Liver (tissue), 9 donors: ENCODE results near the gene TARM1. TPM values are rescaled to one million over a fixed set of nuclear protein-coding genes. Genes with fewer than 3 reads are reported as not detected.

Source experiments
- DNase-seq: peaks from one replicate; pipeline ENCODE4 v3.0.0-alpha.2; 2017; ENCODE audit warnings: low spot score
- H3K27ac ChIP-seq, 2 donors: one replicate each; pipeline ENCODE4 v1.7.0; 2013; ENCODE audit warnings: inconsistent platforms in 2 of 2, low read length in 2 of 2, control low read depth in 1 of 2, low read depth in 1 of 2, mild to moderate bottlenecking in 1 of 2
- H3K27me3 ChIP-seq, 4 donors: one replicate each; pipeline versions ENCODE4 v1.6.1 to v1.7.0; 2013; ENCODE audit warnings: low read length in 3 of 4, inconsistent platforms in 1 of 4, mild to moderate bottlenecking in 1 of 4, moderate library complexity in 1 of 4; ENCODE audit not compliant: control insufficient read depth in 4 of 4, insufficient read depth in 4 of 4
- H3K36me3 ChIP-seq, 4 donors: one replicate each; pipeline versions ENCODE4 v1.6.1 to v1.7.0; 2013; ENCODE audit warnings: low read length in 3 of 4, mild to moderate bottlenecking in 3 of 4, low read depth in 1 of 4, moderate library complexity in 1 of 4; ENCODE audit not compliant: control insufficient read depth in 4 of 4, insufficient read depth in 3 of 4
- H3K4me1 ChIP-seq, 4 donors: one replicate each; pipeline versions ENCODE4 v1.6.1 to v1.7.0; 2013; ENCODE audit warnings: low read length in 3 of 4, mild to moderate bottlenecking in 3 of 4, moderate library complexity in 1 of 4; ENCODE audit not compliant: control insufficient read depth in 4 of 4, insufficient read depth in 4 of 4
- H3K4me3 ChIP-seq, 3 donors: one replicate each; pipeline versions ENCODE4 v1.6.1 to v1.7.0; 2013; ENCODE audit warnings: low read length in 3 of 3, control low read depth in 1 of 3, low read depth in 1 of 3, mild to moderate bottlenecking in 1 of 3
- H3K9ac ChIP-seq, 2 donors: one replicate each; pipeline ENCODE4 v1.7.0; 2013; ENCODE audit warnings: low read length in 2 of 2, mild to moderate bottlenecking in 2 of 2, moderate library complexity in 2 of 2, control low read depth in 1 of 2, low read depth in 1 of 2
- H3K9me3 ChIP-seq, 4 donors: one replicate each; pipeline versions ENCODE4 v1.6.1 to v1.7.0; 2013; ENCODE audit warnings: low read length in 3 of 4; ENCODE audit not compliant: control insufficient read depth in 4 of 4
- EGR1 ChIP-seq, 2 donors: IDR thresholded peaks; 2 replicates each; pipeline ENCODE4 v1.6.1; 2016 to 2018; ENCODE audit warnings: antibody characterized with exemption in 2 of 2, low read depth in 2 of 2
- FOXA1 ChIP-seq: IDR thresholded peaks from 2 replicates; pipeline ENCODE4 v1.6.1; 2016; ENCODE audit warnings: antibody characterized with exemption
- FOXA2 ChIP-seq: IDR thresholded peaks from 2 replicates; pipeline ENCODE4 v1.6.1; 2016; ENCODE audit warnings: antibody characterized with exemption
- GABPA ChIP-seq, 2 donors: IDR thresholded peaks in 1 of 2; conservative IDR thresholded peaks in 1 of 2; 2 replicates each; pipeline ENCODE4 v1.6.1; 2016; ENCODE audit warnings: antibody characterized with exemption in 2 of 2, mild to moderate bottlenecking in 1 of 2, moderate library complexity in 1 of 2
- HNF4A ChIP-seq, 2 donors: conservative IDR thresholded peaks; 2 replicates each; pipeline ENCODE4 v1.6.1; 2016; ENCODE audit warnings: antibody characterized with exemption in 2 of 2, mild to moderate bottlenecking in 2 of 2
- HNF4G ChIP-seq: IDR thresholded peaks from 2 replicates; pipeline ENCODE4 v1.6.1; 2016; ENCODE audit warnings: antibody characterized with exemption
- JUND ChIP-seq, 2 donors: IDR thresholded peaks; 2 replicates each; pipeline ENCODE4 v1.6.1; 2016; ENCODE audit warnings: antibody characterized with exemption in 2 of 2
- NR2F2 ChIP-seq: IDR thresholded peaks from 2 replicates; pipeline ENCODE4 v1.6.1; 2016; ENCODE audit warnings: antibody characterized with exemption
- RAD21 ChIP-seq, 2 donors: IDR thresholded peaks; 2 replicates each; pipeline ENCODE4 v1.6.1; 2016; ENCODE audit warnings: antibody characterized with exemption in 2 of 2, mild to moderate bottlenecking in 2 of 2
- REST ChIP-seq: IDR thresholded peaks from 2 replicates; pipeline ENCODE4 v1.6.1; 2016; ENCODE audit warnings: antibody characterized with exemption, mild to moderate bottlenecking
- RXRA ChIP-seq, 2 donors: IDR thresholded peaks; 2 replicates each; pipeline ENCODE4 v1.6.1; 2017 to 2018; ENCODE audit warnings: antibody characterized with exemption in 2 of 2, mild to moderate bottlenecking in 1 of 2
- SP1 ChIP-seq: IDR thresholded peaks from 2 replicates; pipeline ENCODE4 v1.6.1; 2018; ENCODE audit warnings: antibody characterized with exemption, mild to moderate bottlenecking
- TAF1 ChIP-seq: conservative IDR thresholded peaks from 2 replicates; pipeline ENCODE4 v1.6.1; 2016; ENCODE audit warnings: antibody characterized with exemption, mild to moderate bottlenecking
- YY1 ChIP-seq: IDR thresholded peaks from 2 replicates; pipeline ENCODE4 v1.6.1; 2016; ENCODE audit warnings: antibody characterized with exemption, mild to moderate bottlenecking
- ZBTB33 ChIP-seq: IDR thresholded peaks from 2 replicates; pipeline ENCODE4 v1.6.1; 2016; ENCODE audit warnings: antibody characterized with exemption
- WGBS: extraction: QIAGEN DNeasy Blood & Tissue Kit; methylation state at CpG from one replicate; pipeline ENCODE4 v1.1.7; 2013; 5-methylcytosine and 5-hydroxymethylcytosine counted together
- polyA plus RNA-seq, 2 donors: library from polyadenylated mRNA; stranded (reverse) in 1 of 2; unstranded in 1 of 2; fragments of 200-250 nt in 1 of 2; fragments of >200 nt in 1 of 2; fragmentation: Nextera tagmentation in 1 of 2; extraction: Ambion mirVana in 1 of 2; gene quantifications; one replicate each; pipeline versions ENCODE4 v1.2.1 to v1.2.3, GENCODE V29; 2013 to 2015
- total RNA-seq, 2 donors: library from RNA; depleted of rRNA; stranded (reverse); fragments of >200 nt; gene quantifications; one replicate each; pipeline ENCODE4 v1.2.3, GENCODE V29; 2014
- TF ChIP-seq, protein P1 (sequence below): IDR thresholded peaks from 2 replicates; pipeline ENCODE4 v1.6.1; 2016; ENCODE audit warnings: antibody characterized with exemption
- TF ChIP-seq, protein P2 (sequence below): IDR thresholded peaks from 2 replicates; pipeline ENCODE4 v1.6.1; 2016; ENCODE audit warnings: antibody characterized with exemption
- TF ChIP-seq, protein P3 (sequence below): fragments of 150-350 bp; IDR thresholded peaks from 2 replicates; pipeline ENCODE4 v1.5.1; 2017; ENCODE audit warnings: improper control_type of control experiment, low read depth, low read length; ENCODE audit not compliant: missing input control
- donor health status: healthy.
- donor health status: healthy.
- donor health status: healthy.
- donor health status: healthy.
- donor health status: healthy.

TARM1 gene
- total and polyA plus RNA-seq, 4 donors: not detected

DNA sequence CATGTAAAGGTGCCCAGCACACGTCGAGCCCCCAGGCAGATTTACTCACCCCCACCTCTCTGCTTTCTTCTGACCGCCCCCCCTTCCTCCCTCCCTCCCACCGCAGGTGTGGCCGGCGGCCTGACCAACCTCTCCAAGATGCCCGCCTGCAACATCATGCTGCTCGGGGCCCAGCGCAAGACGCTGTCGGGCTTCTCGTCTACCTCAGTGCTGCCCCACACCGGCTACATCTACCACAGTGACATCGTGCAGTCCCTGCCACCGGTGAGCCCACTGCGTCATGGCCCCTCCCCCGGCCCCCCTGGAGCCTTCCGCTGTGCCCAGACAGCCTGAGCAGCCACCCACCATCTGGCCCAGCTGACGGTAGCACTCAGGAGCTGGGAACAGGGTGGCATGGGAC is 43.2 kb upstream of the TARM1 start:
- Histone ChIP-seq H3K9me3 (no peaks in the 10 kb centered on the region), H3K27ac (no peak overlapping the region), H3K27me3 (no peaks in the 10 kb centered on the region), H3K36me3 (peaks cover 17 to 90% (median 34%) of the 10 kb centered on the region in 4 donors), H3K4me3 (no peak overlapping the region), H3K4me1 (no peaks in the 10 kb centered on the region), H3K9ac (no peak overlapping the region)
- no peak for TF ChIP-seq RXRA (IDR thresholded peaks at IDR 0.05)
- no peak for TF ChIP-seq GABPA (IDR thresholded peaks at IDR 0.05 in 1 of 2, conservative IDR thresholded peaks at IDR 0.05 in 1 of 2)
- TF ChIP-seq TAF1: no peak
- no peak for TF ChIP-seq RAD21 (IDR thresholded peaks at IDR 0.05)
- TF ChIP-seq EGR1 (IDR thresholded peaks at IDR 0.05; ENCODE audit: low read depth in 2 of 2): no peak
- no peak for TF ChIP-seq NR2F2
- no peak for TF ChIP-seq YY1
- TF ChIP-seq HNF4A (conservative IDR thresholded peaks at IDR 0.05): no peak
- TF ChIP-seq JUND (IDR thresholded peaks at IDR 0.05): no peak
- TF ChIP-seq, protein P1, sequence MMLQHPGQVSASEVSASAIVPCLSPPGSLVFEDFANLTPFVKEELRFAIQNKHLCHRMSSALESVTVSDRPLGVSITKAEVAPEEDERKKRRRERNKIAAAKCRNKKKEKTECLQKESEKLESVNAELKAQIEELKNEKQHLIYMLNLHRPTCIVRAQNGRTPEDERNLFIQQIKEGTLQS: no peak
- TF ChIP-seq HNF4G: no peak
- 97% methylated on average over 19 of the region's 19 CpGs for WGBS
- DNase-seq: no peak

DNA sequence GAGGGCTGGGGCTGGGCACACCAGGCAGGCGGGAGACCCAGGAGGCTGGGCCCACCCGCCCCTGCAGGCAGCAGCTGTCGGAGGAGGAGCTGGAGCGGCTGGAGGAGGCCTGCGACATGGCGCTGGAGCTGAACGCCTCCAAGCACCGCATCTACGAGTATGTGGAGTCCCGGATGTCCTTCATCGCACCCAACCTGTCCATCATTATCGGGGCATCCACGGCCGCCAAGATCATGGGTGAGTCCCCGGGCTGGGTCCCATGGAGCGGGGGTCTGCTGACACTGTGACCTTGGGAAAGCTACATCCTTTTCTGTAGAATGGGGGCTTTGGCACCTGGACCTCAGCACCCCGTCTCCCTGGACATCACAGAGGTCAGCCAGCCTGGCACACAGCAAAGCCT is 42.5 kb upstream of the TARM1 start:
- Histone ChIP-seq H3K27ac (no peak overlapping the region), H3K4me3 (no peak overlapping the region), H3K9me3 (no peaks in the 10 kb centered on the region), H3K27me3 (no peaks in the 10 kb centered on the region), H3K4me1 (no peaks in the 10 kb centered on the region), H3K36me3 (peaks cover 17 to 84% (median 32%) of the 10 kb centered on the region in 4 donors), H3K9ac (no peak overlapping the region)
- TF ChIP-seq FOXA2 (no peak), REST (no peak), JUND (IDR thresholded peaks at IDR 0.05) (no peak), TAF1 (no peak), HNF4G (no peak), RAD21 (IDR thresholded peaks at IDR 0.05) (no peak), FOXA1 (no peak), ZBTB33 (no peak), YY1 (no peak), NR2F2 (no peak), EGR1 (IDR thresholded peaks at IDR 0.05; ENCODE audit: low read depth in 2 of 2) (no peak), SP1 (no peak), HNF4A (conservative IDR thresholded peaks at IDR 0.05) (no peak), RXRA (IDR thresholded peaks at IDR 0.05) (no peak)
- TF ChIP-seq, protein P1: no peak
- TF ChIP-seq, protein P2, sequence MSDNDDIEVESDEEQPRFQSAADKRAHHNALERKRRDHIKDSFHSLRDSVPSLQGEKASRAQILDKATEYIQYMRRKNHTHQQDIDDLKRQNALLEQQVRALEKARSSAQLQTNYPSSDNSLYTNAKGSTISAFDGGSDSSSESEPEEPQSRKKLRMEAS: no peak
- TF ChIP-seq, protein P3, sequence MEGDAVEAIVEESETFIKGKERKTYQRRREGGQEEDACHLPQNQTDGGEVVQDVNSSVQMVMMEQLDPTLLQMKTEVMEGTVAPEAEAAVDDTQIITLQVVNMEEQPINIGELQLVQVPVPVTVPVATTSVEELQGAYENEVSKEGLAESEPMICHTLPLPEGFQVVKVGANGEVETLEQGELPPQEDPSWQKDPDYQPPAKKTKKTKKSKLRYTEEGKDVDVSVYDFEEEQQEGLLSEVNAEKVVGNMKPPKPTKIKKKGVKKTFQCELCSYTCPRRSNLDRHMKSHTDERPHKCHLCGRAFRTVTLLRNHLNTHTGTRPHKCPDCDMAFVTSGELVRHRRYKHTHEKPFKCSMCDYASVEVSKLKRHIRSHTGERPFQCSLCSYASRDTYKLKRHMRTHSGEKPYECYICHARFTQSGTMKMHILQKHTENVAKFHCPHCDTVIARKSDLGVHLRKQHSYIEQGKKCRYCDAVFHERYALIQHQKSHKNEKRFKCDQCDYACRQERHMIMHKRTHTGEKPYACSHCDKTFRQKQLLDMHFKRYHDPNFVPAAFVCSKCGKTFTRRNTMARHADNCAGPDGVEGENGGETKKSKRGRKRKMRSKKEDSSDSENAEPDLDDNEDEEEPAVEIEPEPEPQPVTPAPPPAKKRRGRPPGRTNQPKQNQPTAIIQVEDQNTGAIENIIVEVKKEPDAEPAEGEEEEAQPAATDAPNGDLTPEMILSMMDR: no peak
- DNase-seq: no peak
- 96% methylated on average over 17 of the region's 17 CpGs for WGBS
